CD4-positive, alpha-beta T cell treated with Interferon gamma for 1 hour (primary cell): ENCODE measurements around the gene LGALS7.

Experiments used
- DNase-seq: peaks from one replicate; pipeline ENCODE4 v3.0.0-alpha.2; 2020

The LGALS7 gene

GRCh38 chr19:38737921-38738737 lies 35.2 kb downstream of the LGALS7 start:
- DNase-seq: no peak

GRCh38 chr19:38737281-38737865 lies 35.9 kb downstream of the LGALS7 start:
- DNase-seq: no peak

- peak; percentile 69 for DNase-seq
Measured at GRCh38 chr19:38736413-38737280, 36.7 kb downstream of the LGALS7 start.

GRCh38 chr19:38736036-38736412 lies 37.3 kb downstream of the LGALS7 start:
- DNase-seq: peak; percentile 58

GRCh38 chr19:38735257-38735686 lies 38.0 kb downstream of the LGALS7 start:
- DNase-seq: peak; percentile 27

- no peak for DNase-seq
Measured at GRCh38 chr19:38734426-38735256, 38.7 kb downstream of the LGALS7 start.

GRCh38 chr19:38734176-38734425 lies 39.2 kb downstream of the LGALS7 start:
- DNase-seq: no peak

- DNase-seq: no peak
Measured at GRCh38 chr19:38733493-38734175, 39.7 kb downstream of the LGALS7 start.

- DNase-seq: no peak
Measured at GRCh38 chr19:38733241-38733492, 40.1 kb downstream of the LGALS7 start.

GRCh38 chr19:38731654-38732301 lies 41.5 kb downstream of the LGALS7 start:
- no peak for DNase-seq

GRCh38 chr19:38730731-38731589 lies 42.4 kb downstream of the LGALS7 start:
- no peak for DNase-seq

GRCh38 chr19:38730470-38730730 lies 42.9 kb downstream of the LGALS7 start:
- DNase-seq: no peak

- peak; percentile 76 for DNase-seq
Measured at GRCh38 chr19:38729653-38730469, 43.5 kb downstream of the LGALS7 start.

GRCh38 chr19:38728752-38729541 lies 44.4 kb downstream of the LGALS7 start:
- DNase-seq: no peak

- no peak for DNase-seq
Measured at GRCh38 chr19:38727868-38728660, 45.3 kb downstream of the LGALS7 start.

- DNase-seq: no peak
Measured at GRCh38 chr19:38727306-38727867, 45.9 kb downstream of the LGALS7 start.

GRCh38 chr19:38726761-38727301 lies 46.5 kb downstream of the LGALS7 start:
- peak; percentile 53 for DNase-seq

GRCh38 chr19:38726284-38726673 lies 47.0 kb downstream of the LGALS7 start:
- no peak for DNase-seq
